Neural cell (in vitro differentiated cells): ENCODE results near the gene GUSB. TPM values are rescaled to one million over a fixed set of nuclear protein-coding genes. Genes with fewer than 3 reads are reported as not detected.

ENCODE experiments used
- H2AFZ ChIP-seq: fragments of 200-600, 300-800 bp; sonication (generic), shearing (Covaris generic); 2 replicates; pipeline ENCODE4 v1.6.0; 2014; ENCODE audit warnings: low read depth, mild to moderate bottlenecking, antibody characterized with exemption, low read length, moderate library complexity
- H3F3A ChIP-seq: fragments of 200-600 bp; shearing (Covaris generic); 2 replicates; pipeline ENCODE4 v1.6.1; 2016; ENCODE audit warnings: mild to moderate bottlenecking, moderate library complexity, mixed read lengths, antibody characterized with exemption, low read length; ENCODE audit not compliant: insufficient read depth, poor library complexity, severe bottlenecking
- H3K27ac ChIP-seq: fragments of 200-600, 300-800 bp; sonication (generic), shearing (Covaris generic); 2 replicates; pipeline ENCODE4 v1.5.1; 2014; ENCODE audit warnings: mild to moderate bottlenecking, low read length, moderate library complexity
- H3K27me3 ChIP-seq: fragments of 300-800, 200-600 bp; sonication (generic), shearing (Covaris generic); 2 replicates; pipeline ENCODE4 v1.6.0; 2014; ENCODE audit warnings: mild to moderate bottlenecking, low read depth, low read length, moderate library complexity; ENCODE audit not compliant: insufficient read depth
- H3K36me3 ChIP-seq: fragments of 300-800, 200-600 bp; sonication (generic), shearing (Covaris generic); 2 replicates; pipeline ENCODE4 v1.5.1; 2014; ENCODE audit warnings: mild to moderate bottlenecking, antibody characterized with exemption, low read length, moderate library complexity; ENCODE audit not compliant: insufficient read depth
- H3K4me2 ChIP-seq: fragments of 300-800, 200-600 bp; sonication (generic), shearing (Covaris generic); 2 replicates; pipeline ENCODE4 v1.6.0; 2014; ENCODE audit warnings: mild to moderate bottlenecking, low read length
- H3K4me3 ChIP-seq: fragments of 300-800, 200-600 bp; sonication (generic), shearing (Covaris generic); 2 replicates; pipeline ENCODE4 v1.5.1; 2014; ENCODE audit warnings: mild to moderate bottlenecking, low read length, moderate library complexity
- H3K79me2 ChIP-seq: fragments of 200-600 bp; shearing (Covaris generic); replicated peaks from 2 replicates; pipeline ENCODE4 v1.6.0; 2014; ENCODE audit warnings: mild to moderate bottlenecking, low read length, moderate library complexity; ENCODE audit not compliant: insufficient read depth
- H3K9ac ChIP-seq: fragments of 300-800, 200-600 bp; sonication (generic), shearing (Covaris generic); 2 replicates; pipeline ENCODE4 v1.6.1; 2016; ENCODE audit warnings: mild to moderate bottlenecking, low read length, mixed read lengths
- H3K9me2 ChIP-seq: fragments of 200-600 bp; shearing (Covaris generic); 2 replicates; pipeline ENCODE4 v1.6.1; 2016; ENCODE audit warnings: mild to moderate bottlenecking, low read length, mixed read lengths; ENCODE audit not compliant: insufficient read depth
- H3K9me3 ChIP-seq: fragments of 200-600, 300-800 bp; sonication (generic), shearing (Covaris generic); 2 replicates; pipeline ENCODE4 v1.6.1; 2016; ENCODE audit warnings: mild to moderate bottlenecking, mixed run types, low read length, moderate library complexity, mixed read lengths
- H4K20me1 ChIP-seq: fragments of 200-600 bp; shearing (Covaris generic); 2 replicates; pipeline ENCODE4 v1.6.1; 2016; ENCODE audit warnings: mild to moderate bottlenecking, mixed run types; ENCODE audit not compliant: insufficient read depth
- EP300 ChIP-seq: fragments of 450-650 bp; conservative IDR thresholded peaks from 2 replicates; pipeline ENCODE4 v1.6.1; 2014; ENCODE audit warnings: antibody characterized with exemption, mild to moderate bottlenecking, moderate library complexity; ENCODE audit not compliant: poor library complexity, severe bottlenecking
- EZH2 ChIP-seq: fragments of 200-600, 300-800 bp; shearing (Covaris generic), sonication (generic); IDR thresholded peaks from 2 replicates; pipeline ENCODE4 v1.6.1; 2014; ENCODE audit warnings: antibody characterized with exemption, low read length, borderline replicate concordance, mild to moderate bottlenecking; ENCODE audit not compliant: insufficient read depth, poor library complexity, severe bottlenecking
- MXI1 ChIP-seq: fragments of 450-650 bp; conservative IDR thresholded peaks from 2 replicates; pipeline ENCODE4 v1.6.1; 2014; ENCODE audit warnings: antibody characterized with exemption, mild to moderate bottlenecking; ENCODE audit not compliant: poor library complexity, severe bottlenecking
- POLR2AphosphoS5 ChIP-seq: IDR thresholded peaks from 2 replicates; pipeline ENCODE4 v1.6.1; 2012
- RAD21 ChIP-seq: fragments of 450-650 bp; conservative IDR thresholded peaks from 2 replicates; pipeline ENCODE4 v1.6.1; 2014; ENCODE audit warnings: antibody characterized with exemption, mild to moderate bottlenecking, moderate library complexity
- SMC3 ChIP-seq: fragments of 450-650 bp; conservative IDR thresholded peaks from 2 replicates; pipeline ENCODE4 v1.6.1; 2014; ENCODE audit warnings: antibody characterized with exemption, mild to moderate bottlenecking, moderate library complexity; ENCODE audit not compliant: poor library complexity
- TAF1 ChIP-seq: IDR thresholded peaks from 2 replicates; pipeline ENCODE4 v1.6.1; 2012; ENCODE audit warnings: low read depth
- polyA plus RNA-seq: library from polyadenylated mRNA; depleted of rRNA; stranded (reverse); fragments of >200 nt; gene quantifications from 2 replicates; pipeline ENCODE4 v1.2.3, GENCODE V29; 2014
- TF ChIP-seq, protein P1 (sequence below): IDR thresholded peaks from 2 replicates; pipeline ENCODE4 v1.6.1; 2012; ENCODE audit warnings: borderline replicate concordance
- TF ChIP-seq, protein P2 (sequence below): fragments of 450-650 bp; IDR thresholded peaks from 2 replicates; pipeline ENCODE4 v1.5.1; 2014; ENCODE audit warnings: antibody characterized with exemption, mild to moderate bottlenecking, moderate library complexity; ENCODE audit not compliant: poor library complexity, severe bottlenecking

GUSB gene
- polyA plus RNA-seq, 1 donor from 2014 or later: 50.3 TPM

DNA sequence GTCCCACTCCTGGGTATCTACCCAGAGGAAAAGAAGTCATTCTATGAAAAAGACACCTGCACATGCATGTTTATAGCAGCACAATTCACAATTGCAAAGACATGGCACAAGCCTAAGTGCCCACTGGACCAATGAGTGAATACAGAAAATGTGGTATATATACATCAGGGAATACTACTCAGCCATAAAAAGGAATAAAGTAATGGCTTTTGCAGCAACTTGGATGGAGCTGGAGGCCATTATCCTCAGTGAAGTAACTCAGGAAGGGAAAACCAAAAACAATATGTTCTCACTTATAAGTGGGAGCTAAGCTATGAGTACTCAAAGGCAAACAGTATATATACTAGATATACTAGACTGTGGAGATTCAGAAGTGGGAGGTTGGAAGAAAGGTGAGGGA lies 55.4 kb downstream of the GUSB start:
- TF ChIP-seq EZH2 (no peak), EP300 (no peak)
- H3K36me3 ChIP-seq: no peaks in the 10 kb centered on the region

GRCh38 chr7:65925040-65925439 lies 57.0 kb downstream of the GUSB start:
- Histone ChIP-seq H3K79me2 (no peaks in the 10 kb centered on the region), H3F3A (no peaks in the 10 kb centered on the region), H3K4me2 (no peak overlapping the region), H3K9me2 (no peaks in the 10 kb centered on the region), H3K36me3 (no peaks in the 10 kb centered on the region), H2AFZ (no peak overlapping the region), H3K9me3 (no peaks in the 10 kb centered on the region), H4K20me1 (no peaks in the 10 kb centered on the region), H3K9ac (no peak overlapping the region), H3K27ac (no peak overlapping the region), H3K27me3 (no peaks in the 10 kb centered on the region), H3K4me3 (no peak overlapping the region)
- TF ChIP-seq, protein P1, sequence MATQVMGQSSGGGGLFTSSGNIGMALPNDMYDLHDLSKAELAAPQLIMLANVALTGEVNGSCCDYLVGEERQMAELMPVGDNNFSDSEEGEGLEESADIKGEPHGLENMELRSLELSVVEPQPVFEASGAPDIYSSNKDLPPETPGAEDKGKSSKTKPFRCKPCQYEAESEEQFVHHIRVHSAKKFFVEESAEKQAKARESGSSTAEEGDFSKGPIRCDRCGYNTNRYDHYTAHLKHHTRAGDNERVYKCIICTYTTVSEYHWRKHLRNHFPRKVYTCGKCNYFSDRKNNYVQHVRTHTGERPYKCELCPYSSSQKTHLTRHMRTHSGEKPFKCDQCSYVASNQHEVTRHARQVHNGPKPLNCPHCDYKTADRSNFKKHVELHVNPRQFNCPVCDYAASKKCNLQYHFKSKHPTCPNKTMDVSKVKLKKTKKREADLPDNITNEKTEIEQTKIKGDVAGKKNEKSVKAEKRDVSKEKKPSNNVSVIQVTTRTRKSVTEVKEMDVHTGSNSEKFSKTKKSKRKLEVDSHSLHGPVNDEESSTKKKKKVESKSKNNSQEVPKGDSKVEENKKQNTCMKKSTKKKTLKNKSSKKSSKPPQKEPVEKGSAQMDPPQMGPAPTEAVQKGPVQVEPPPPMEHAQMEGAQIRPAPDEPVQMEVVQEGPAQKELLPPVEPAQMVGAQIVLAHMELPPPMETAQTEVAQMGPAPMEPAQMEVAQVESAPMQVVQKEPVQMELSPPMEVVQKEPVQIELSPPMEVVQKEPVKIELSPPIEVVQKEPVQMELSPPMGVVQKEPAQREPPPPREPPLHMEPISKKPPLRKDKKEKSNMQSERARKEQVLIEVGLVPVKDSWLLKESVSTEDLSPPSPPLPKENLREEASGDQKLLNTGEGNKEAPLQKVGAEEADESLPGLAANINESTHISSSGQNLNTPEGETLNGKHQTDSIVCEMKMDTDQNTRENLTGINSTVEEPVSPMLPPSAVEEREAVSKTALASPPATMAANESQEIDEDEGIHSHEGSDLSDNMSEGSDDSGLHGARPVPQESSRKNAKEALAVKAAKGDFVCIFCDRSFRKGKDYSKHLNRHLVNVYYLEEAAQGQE: no peak
- TF ChIP-seq POLR2AphosphoS5 (no peak), EZH2 (no peak), MXI1 (no peak), SMC3 (no peak), TAF1 (no peak), EP300 (no peak), RAD21 (no peak)
- TF ChIP-seq, protein P2, sequence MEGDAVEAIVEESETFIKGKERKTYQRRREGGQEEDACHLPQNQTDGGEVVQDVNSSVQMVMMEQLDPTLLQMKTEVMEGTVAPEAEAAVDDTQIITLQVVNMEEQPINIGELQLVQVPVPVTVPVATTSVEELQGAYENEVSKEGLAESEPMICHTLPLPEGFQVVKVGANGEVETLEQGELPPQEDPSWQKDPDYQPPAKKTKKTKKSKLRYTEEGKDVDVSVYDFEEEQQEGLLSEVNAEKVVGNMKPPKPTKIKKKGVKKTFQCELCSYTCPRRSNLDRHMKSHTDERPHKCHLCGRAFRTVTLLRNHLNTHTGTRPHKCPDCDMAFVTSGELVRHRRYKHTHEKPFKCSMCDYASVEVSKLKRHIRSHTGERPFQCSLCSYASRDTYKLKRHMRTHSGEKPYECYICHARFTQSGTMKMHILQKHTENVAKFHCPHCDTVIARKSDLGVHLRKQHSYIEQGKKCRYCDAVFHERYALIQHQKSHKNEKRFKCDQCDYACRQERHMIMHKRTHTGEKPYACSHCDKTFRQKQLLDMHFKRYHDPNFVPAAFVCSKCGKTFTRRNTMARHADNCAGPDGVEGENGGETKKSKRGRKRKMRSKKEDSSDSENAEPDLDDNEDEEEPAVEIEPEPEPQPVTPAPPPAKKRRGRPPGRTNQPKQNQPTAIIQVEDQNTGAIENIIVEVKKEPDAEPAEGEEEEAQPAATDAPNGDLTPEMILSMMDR: no peak

More for the DNA sequence above, 55.4 kb downstream of the GUSB start:
- H3K9me3 ChIP-seq: no peaks in the 10 kb centered on the region
- H3K9me2 ChIP-seq: no peaks in the 10 kb centered on the region
- no peaks in the 10 kb centered on the region for H4K20me1 ChIP-seq
- no peak overlapping the region for H3K4me3 ChIP-seq
- H3K27me3 ChIP-seq: no peaks in the 10 kb centered on the region
- no peak overlapping the region for H3K4me2 ChIP-seq
- no peak overlapping the region for H3K27ac ChIP-seq
- H3K79me2 ChIP-seq: no peaks in the 10 kb centered on the region
- H3F3A ChIP-seq: no peaks in the 10 kb centered on the region
- H3K9ac ChIP-seq: no peak overlapping the region
- no peak overlapping the region for H2AFZ ChIP-seq

- no peak overlapping the region for H3K4me2 ChIP-seq
- no peaks in the 10 kb centered on the region for H4K20me1 ChIP-seq
- H3K9ac ChIP-seq: no peak overlapping the region
Measured at GRCh38 chr7:65924193-65924592, 57.8 kb downstream of the GUSB start.

More at GRCh38 chr7:65924193-65924592, 57.8 kb downstream of the GUSB start:
- Histone ChIP-seq H3F3A (no peaks in the 10 kb centered on the region), H3K79me2 (no peaks in the 10 kb centered on the region), H3K36me3 (no peaks in the 10 kb centered on the region), H3K4me3 (no peak overlapping the region), H3K27me3 (no peaks in the 10 kb centered on the region), H3K9me2 (no peaks in the 10 kb centered on the region), H3K9me3 (no peaks in the 10 kb centered on the region), H3K27ac (no peak overlapping the region), H2AFZ (no peak overlapping the region)
- TF ChIP-seq EP300: no peak
- no peak for TF ChIP-seq TAF1
- TF ChIP-seq MXI1: no peak
- no peak for TF ChIP-seq RAD21
- TF ChIP-seq, protein P2: no peak
- no peak for TF ChIP-seq EZH2
- TF ChIP-seq, protein P1: no peak
- TF ChIP-seq POLR2AphosphoS5: no peak
- no peak for TF ChIP-seq SMC3
